Mammary epithelial cell (primary cell): Measurements from ENCODE around the gene CD3G.

Experiments
- CTCF ChIP-seq, 2 donors: IDR thresholded peaks in 1 of 2; conservative IDR thresholded peaks in 1 of 2; 2 replicates each; pipeline ENCODE4 v1.5.1; 2011 to 2012; ENCODE audit warnings: inconsistent platforms in 2 of 2, low read length in 2 of 2, mild to moderate bottlenecking in 2 of 2, control low read depth in 1 of 2, low read depth in 1 of 2; ENCODE audit not compliant: insufficient read depth in 1 of 2; ENCODE audit errors: extremely low read depth in 1 of 2
- EZH2 ChIP-seq: IDR thresholded peaks from 2 replicates; pipeline ENCODE4 v1.6.1; 2012; ENCODE audit warnings: low read length, inconsistent platforms, borderline replicate concordance

- TF ChIP-seq CTCF (conservative IDR thresholded peaks at IDR 0.05 in 1 of 2, IDR thresholded peaks at IDR 0.05 in 1 of 2; ENCODE audit: extremely low read depth in 1 of 2, insufficient read depth in 1 of 2, low read depth in 1 of 2, low read length in 2 of 2) (no peak), EZH2 (no peak)
Measured at GRCh38 chr11:118383657-118384056, 39.5 kb downstream of the CD3G start.
